GM12892 (cell line): ENCODE measurements around the gene GP1BB.

ENCODE experiments used
- POLR2A ChIP-seq: IDR thresholded peaks from 2 replicates; pipeline ENCODE4 v1.6.1; 2011; ENCODE audit warnings: low read depth, low read length, control low read depth
- POLR2AphosphoS5 ChIP-seq: IDR thresholded peaks from 2 replicates; pipeline ENCODE4 v1.6.1; 2011; ENCODE audit warnings: low read depth, low read length, control low read depth

GRCh38 chr22:19719050-19719482 is 4.3 kb upstream of the GP1BB start:
- TF ChIP-seq POLR2A (no peak), POLR2AphosphoS5 (no peak)
